Measurements from ENCODE around the gene LBX1.
"Not testable (repeated sequence)": the region's sequence is repeated elsewhere in the genome, so short reads cannot be mapped to it uniquely, and the experiment has no call there.

LBX1 gene

DNA sequence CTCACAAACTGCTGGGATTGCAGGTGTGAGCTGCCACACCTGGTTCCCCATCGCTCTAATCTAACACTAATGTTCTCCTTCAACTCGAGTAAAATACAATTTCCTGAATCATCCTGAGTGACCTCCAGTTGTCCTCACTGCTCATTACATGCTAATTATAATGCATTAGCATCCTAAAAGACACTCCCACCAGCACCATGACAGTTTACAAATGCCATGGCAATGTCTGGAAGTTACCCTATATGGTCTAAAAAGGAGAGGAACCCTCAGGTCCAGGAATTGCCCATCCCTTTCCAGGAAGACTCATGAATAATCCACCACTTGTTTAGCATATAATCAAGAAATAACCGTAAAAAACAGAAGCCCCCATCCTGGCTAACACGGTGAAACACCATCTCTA is 26.6 kb downstream of the LBX1 start:
- not testable (repeated sequence) for DNase-seq (ENCODE audit: low read depth in 2 of 2)

DNA sequence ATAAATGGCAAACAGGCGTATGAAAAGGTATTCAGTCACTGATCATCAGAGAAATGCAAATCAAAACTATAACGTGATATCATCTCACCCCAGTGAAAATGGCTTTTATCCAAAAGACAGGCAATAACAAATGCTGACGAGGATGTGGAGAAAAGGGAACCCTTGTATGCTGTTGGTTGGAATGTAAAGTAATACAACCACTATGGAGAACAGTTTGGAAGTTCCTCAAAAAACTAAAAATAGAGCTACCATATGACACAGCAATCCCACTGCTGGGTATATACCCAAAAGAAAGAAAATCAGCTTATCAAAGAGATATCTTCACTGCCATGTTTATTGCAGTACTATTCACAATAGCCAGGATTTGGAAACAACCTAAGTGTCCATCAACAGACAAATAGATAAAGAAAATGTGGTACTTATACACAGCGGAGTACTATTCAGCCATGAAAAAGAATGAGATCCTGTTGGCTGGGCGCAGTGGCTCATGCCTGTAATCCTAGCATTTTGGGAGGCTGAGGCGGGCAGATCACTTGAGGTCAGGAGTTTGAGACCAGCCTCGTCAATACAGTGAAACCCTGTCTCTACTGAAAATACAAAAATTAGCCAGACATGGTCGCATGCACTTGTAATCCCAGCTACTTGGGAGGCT is 30.8 kb downstream of the LBX1 start:
- not testable (repeated sequence) for DNase-seq (ENCODE audit: low read depth in 2 of 2)

DNA sequence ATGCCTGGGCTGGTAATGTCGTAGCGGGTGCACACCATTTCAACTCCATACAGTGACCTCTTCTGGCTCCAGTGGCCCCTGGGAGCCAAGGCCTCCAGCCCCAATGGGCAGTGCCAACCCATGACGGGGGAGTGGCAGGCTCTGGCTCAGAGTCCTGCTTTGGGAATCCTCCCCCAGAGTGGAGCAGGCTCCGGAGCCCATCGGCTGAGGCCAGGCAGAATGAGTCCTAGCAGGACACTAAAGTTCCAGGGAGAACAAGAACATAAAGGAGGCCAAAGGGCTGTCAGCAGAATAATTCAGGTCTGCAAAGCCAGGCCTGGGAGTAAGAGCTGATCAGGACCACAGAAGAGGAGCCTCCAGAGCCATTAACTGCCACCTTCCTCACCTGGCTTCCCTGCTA is 33.3 kb downstream of the LBX1 start:
- DNase-seq (ENCODE audit: low read depth in 2 of 2) = no peak

DNA sequence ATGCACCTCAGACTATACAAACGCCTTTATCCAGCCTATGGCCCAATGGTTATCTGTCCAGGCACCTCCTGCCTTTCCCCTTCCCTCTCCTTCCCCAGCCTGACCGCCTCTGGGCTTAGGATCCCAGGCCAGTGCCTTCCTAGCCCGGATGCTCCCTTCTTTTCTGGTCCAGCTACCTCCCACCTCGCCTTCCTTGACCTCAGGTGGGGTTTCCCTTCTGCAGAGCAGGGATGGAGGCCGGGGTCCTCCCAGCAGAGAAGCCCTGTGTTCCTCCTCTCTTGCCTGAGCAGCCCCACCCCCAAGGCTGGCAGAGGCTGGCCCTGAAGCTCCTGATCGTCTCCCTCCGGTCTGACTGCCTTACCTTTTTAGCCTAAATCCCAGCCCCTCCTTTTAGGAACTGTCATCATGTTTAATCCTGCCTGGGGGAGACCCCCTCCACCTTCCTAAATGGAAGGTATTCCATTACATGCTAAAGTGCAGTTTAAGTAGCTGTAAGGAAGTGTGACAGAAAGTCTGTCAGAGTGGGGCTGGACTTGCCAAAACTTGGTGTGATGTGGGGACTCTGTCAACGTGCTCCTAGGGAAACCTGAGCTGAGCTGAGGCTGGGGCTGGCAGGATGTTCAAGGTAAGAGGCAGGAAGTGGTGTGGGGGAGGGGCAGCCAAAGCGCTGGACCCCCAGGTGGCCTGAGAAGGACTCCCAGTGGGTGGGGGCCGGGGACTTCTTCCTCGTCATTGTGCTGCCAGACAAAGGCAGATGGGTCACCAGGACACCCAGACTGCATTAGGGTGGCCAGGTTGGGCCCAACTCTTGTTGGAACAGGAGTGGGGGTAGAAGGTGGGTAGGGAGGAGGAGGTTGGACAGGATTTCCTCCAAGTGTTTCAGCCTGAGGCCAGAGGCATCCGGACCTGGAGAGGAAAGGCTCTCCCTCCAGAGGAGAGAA is 39.5 kb downstream of the LBX1 start:
- no peak for DNase-seq (ENCODE audit: low read depth in 2 of 2)

DNA sequence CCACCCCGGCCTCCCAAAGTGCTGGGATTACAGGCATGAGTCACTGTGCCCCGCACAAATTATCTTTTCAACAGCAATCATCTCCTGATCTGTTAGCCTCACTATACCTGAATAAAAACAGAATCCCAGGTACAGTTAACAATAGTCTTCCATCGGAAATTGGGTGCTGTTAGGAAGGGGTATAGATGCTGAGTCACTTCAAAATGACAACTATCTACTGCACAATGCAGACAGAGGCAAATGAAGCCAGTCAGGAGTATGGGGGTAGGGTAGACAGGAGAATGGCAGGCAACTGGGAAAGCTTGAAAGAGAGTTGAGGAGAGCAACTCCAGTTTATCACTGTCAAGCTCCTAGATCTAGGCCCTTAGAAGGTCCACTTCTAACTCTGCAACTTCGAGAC is 40.3 kb downstream of the LBX1 start:
- no peak for DNase-seq (ENCODE audit: low read depth in 2 of 2)

DNA sequence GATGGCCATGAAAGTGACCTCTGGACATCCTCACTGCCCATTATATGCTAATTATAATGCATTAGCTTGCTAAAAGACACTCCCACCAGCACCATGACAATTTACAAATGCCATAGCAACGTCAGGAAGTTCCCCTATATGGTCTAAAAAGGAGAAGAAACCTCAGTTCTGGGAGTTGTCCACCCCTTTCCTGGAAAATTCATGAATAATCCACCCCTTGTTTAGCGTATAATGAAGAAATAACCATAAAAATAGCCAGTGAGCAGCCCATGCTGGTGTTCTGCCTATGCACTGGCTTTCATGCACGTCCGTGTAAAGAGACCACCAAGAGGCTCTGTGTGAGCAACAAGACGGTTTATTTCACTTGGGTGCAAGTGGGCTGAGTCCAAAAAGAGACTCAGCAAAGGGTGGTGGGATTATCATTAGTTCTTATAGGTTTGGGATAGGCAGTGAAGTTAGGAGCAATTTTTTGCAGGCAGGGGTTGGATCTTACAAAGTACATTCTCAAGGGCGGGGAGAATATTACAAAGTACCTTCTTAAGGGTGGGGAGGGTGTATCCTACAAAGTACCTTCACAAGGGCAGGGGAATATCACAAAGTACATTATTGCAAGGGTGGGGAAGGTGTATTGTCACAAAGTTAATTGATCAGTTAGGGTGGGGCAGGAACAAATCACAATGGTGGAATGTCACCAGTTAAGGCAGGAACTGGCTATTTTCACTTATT is 45.6 kb downstream of the LBX1 start:
- no peak for DNase-seq (ENCODE audit: low read depth in 2 of 2)

DNA sequence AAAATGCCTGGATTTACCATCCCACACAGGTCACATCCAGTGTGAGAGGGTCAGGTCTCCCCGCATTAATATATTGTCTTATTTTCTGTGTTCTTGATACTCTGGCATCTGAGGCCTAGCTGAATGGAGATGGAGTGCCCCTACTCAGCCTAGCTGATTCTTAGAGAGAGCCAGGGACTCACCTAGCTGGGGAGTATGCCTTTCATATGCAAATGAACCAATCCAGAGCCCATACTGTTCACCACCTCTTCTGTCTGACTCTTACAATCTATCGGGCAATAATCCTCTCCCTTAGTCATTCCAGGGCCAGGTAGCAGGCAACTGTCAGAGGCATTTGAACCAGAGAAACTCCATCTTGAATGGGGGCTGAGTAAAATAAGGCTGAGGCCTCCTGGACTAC is 46.3 kb downstream of the LBX1 start:
- no peak for DNase-seq (ENCODE audit: low read depth in 2 of 2)
